Tibial nerve (tissue), 4 donors: ENCODE data around the gene SEPHS2. TPM values are rescaled to one million over a fixed set of nuclear protein-coding genes. Genes with fewer than 3 reads are reported as not detected.
"Not testable (repeated sequence)": the region's sequence is repeated elsewhere in the genome, so short reads cannot be mapped to it uniquely, and the experiment has no call there.

Experiments
- DNase-seq, 2 donors: peaks; one replicate each; pipeline ENCODE4 v3.0.0-alpha.2; 2019; ENCODE audit warnings: low spot score in 2 of 2
- H3K27ac ChIP-seq, 4 donors: fragments of 200-600 bp; sonication (generic) in 3 of 4; one replicate each; pipeline ENCODE4 v1.5.1; 2017 to 2019; ENCODE audit warnings: mild to moderate bottlenecking in 1 of 4
- H3K27me3 ChIP-seq, 2 donors: fragments of 200-600 bp; sonication (generic) in 1 of 2; one replicate each; pipeline versions ENCODE4 v1.5.1 to v1.6.0; 2017 to 2019
- H3K36me3 ChIP-seq, 3 donors: fragments of 200-600 bp; sonication (generic); one replicate each; pipeline ENCODE4 v1.5.1; 2018 to 2019
- H3K4me1 ChIP-seq, 4 donors: fragments of 200-600 bp; sonication (generic) in 3 of 4; one replicate each; pipeline ENCODE4 v1.5.1; 2017 to 2019
- H3K4me3 ChIP-seq, 4 donors: fragments of 200-600 bp; sonication (generic) in 3 of 4; one replicate each; pipeline ENCODE4 v1.5.1; 2017 to 2019; ENCODE audit warnings: mild to moderate bottlenecking in 1 of 4, moderate library complexity in 1 of 4
- H3K9me3 ChIP-seq, 4 donors: fragments of 200-600 bp; sonication (generic) in 3 of 4; one replicate each; pipeline ENCODE4 v1.5.1; 2017 to 2019
- CTCF ChIP-seq, 5 experiments: fragments of 200-600 bp in 3 of 5; fragments of 450-650 bp in 2 of 5; sonication (generic) in 3 of 5; IDR thresholded peaks; one replicate each; pipeline ENCODE4 v1.5.1; 2016 to 2019; ENCODE audit warnings: antibody characterized with exemption in 5 of 5, mild to moderate bottlenecking in 3 of 5, moderate library complexity in 2 of 5
- EP300 ChIP-seq, 2 donors: sonication (generic); formaldehyde crosslinking; IDR thresholded peaks; one replicate each; pipeline ENCODE4 v1.6.1; 2017; ENCODE audit warnings: antibody characterized with exemption in 2 of 2, mild to moderate bottlenecking in 1 of 2
- POLR2A ChIP-seq, 2 donors: fragments of 450-650 bp; IDR thresholded peaks; one replicate each; pipeline ENCODE4 v1.6.1; 2017; ENCODE audit warnings: antibody characterized with exemption in 2 of 2, mild to moderate bottlenecking in 2 of 2, moderate library complexity in 2 of 2
- WGBS, 2 donors: methylation state at CpG; one replicate each; pipeline ENCODE4 v1.1.5; 2018; 5-methylcytosine and 5-hydroxymethylcytosine counted together
- total RNA-seq, 4 donors: library from RNA; depleted of rRNA; stranded (reverse); fragments of >200 nt; gene quantifications; one replicate each; pipeline ENCODE4 v1.1.0, GENCODE V29; 2016

Gene SEPHS2
- total RNA-seq, 4 donors from 2014 or later: 26.2 to 36.5 (median 33.5) TPM

- H3K4me1 ChIP-seq: no peaks in the 10 kb centered on the region
- no peak for DNase-seq
- H3K36me3 ChIP-seq: no peaks in the 10 kb centered on the region
- H3K27me3 ChIP-seq: no peaks in the 10 kb centered on the region
- H3K27ac ChIP-seq: no peak overlapping the region
- 85 to 95% methylated on average over 1 of the region's 1 CpG for WGBS, 2 donors
- H3K4me3 ChIP-seq: no peak overlapping the region
- no peaks in the 10 kb centered on the region for H3K9me3 ChIP-seq
- no peak for TF ChIP-seq POLR2A (IDR thresholded peaks at IDR 0.05)
- no peak for TF ChIP-seq EP300 (IDR thresholded peaks at IDR 0.05)
- no peak for TF ChIP-seq CTCF (IDR thresholded peaks at IDR 0.05)
Observed at GRCh38 chr16:30457256-30457655, 11.6 kb upstream of the SEPHS2 start.

GRCh38 chr16:30456302-30456701 is 10.6 kb upstream of the SEPHS2 start:
- Histone ChIP-seq H3K4me3 (no peak overlapping the region), H3K27ac (no peak overlapping the region), H3K27me3 (no peaks in the 10 kb centered on the region), H3K4me1 (no peaks in the 10 kb centered on the region), H3K9me3 (no peaks in the 10 kb centered on the region), H3K36me3 (no peaks in the 10 kb centered on the region)
- no peak for TF ChIP-seq CTCF (IDR thresholded peaks at IDR 0.05)
- no peak for TF ChIP-seq EP300 (IDR thresholded peaks at IDR 0.05)
- no peak for TF ChIP-seq POLR2A (IDR thresholded peaks at IDR 0.05)
- WGBS, 2 donors: 75 to 83% methylated on average over 1 of the region's 1 CpG
- no peak for DNase-seq

- not testable (repeated sequence) for H3K9me3 ChIP-seq, H3K4me1 ChIP-seq, H3K36me3 ChIP-seq, DNase-seq, H3K27me3 ChIP-seq, H3K27ac ChIP-seq, H3K4me3 ChIP-seq
- 69 to 73% methylated on average over 20 of the region's 20 CpGs for WGBS, 2 donors
Observed at GRCh38 chr16:30452709-30453580, 7.3 kb upstream of the SEPHS2 start.

GRCh38 chr16:30449116-30449435 is 3.4 kb upstream of the SEPHS2 start:
- H3K27me3 ChIP-seq: no peaks in the 10 kb centered on the region
- 87 to 88% methylated on average over 3 of the region's 3 CpGs for WGBS, 2 donors
- DNase-seq: no peak
- H3K27ac ChIP-seq: no peak overlapping the region
- H3K4me1 ChIP-seq: peaks cover 0 to 17% (median 14%) of the 10 kb centered on the region in 4 donors
- TF ChIP-seq EP300 (IDR thresholded peaks at IDR 0.05) (no peak), CTCF (IDR thresholded peaks at IDR 0.05) (no peak), POLR2A (IDR thresholded peaks at IDR 0.05) (no peak)
- no peaks in the 10 kb centered on the region for H3K9me3 ChIP-seq
- H3K36me3 ChIP-seq: peaks cover 0 to 5% (median 0%) of the 10 kb centered on the region in 3 donors
- H3K4me3 ChIP-seq: no peak overlapping the region

- H3K36me3 ChIP-seq: peaks cover 0 to 18% (median 0%) of the 10 kb centered on the region in 3 donors
- WGBS, 2 donors: 81 to 84% methylated on average over 12 of the region's 12 CpGs
- H3K27me3 ChIP-seq: no peaks in the 10 kb centered on the region
- no peaks in the 10 kb centered on the region for H3K9me3 ChIP-seq
- TF ChIP-seq CTCF (IDR thresholded peaks at IDR 0.05) (no peak), POLR2A (IDR thresholded peaks at IDR 0.05) (no peak), EP300 (IDR thresholded peaks at IDR 0.05) (no peak)
- H3K4me1 ChIP-seq: peaks cover 0 to 23% (median 17%) of the 10 kb centered on the region in 4 donors
- peak overlapping the region in 1 of 4 donors; percentile 32 for H3K27ac ChIP-seq
- no peak for DNase-seq
- H3K4me3 ChIP-seq: no peak overlapping the region
Observed at GRCh38 chr16:30447512-30448226, 2.0 kb upstream of the SEPHS2 start.
